Stimulated activated CD8-positive, alpha-beta memory T cell treated with anti-CD3 and anti-CD28 coated beads, Interleukin-7, amount 100 ng/mL, for 4 hours (primary cell): Measurements from ENCODE around the gene MEGF10.
"Not testable (repeated sequence)": the region's sequence is repeated elsewhere in the genome, so short reads cannot be mapped to it uniquely, and the experiment has no call there.

Experiments
- DNase-seq, 2 donors: peaks; one replicate each; pipeline ENCODE4 v3.0.0-alpha.2; 2020; ENCODE audit warnings: low read depth in 2 of 2

Gene MEGF10

DNA sequence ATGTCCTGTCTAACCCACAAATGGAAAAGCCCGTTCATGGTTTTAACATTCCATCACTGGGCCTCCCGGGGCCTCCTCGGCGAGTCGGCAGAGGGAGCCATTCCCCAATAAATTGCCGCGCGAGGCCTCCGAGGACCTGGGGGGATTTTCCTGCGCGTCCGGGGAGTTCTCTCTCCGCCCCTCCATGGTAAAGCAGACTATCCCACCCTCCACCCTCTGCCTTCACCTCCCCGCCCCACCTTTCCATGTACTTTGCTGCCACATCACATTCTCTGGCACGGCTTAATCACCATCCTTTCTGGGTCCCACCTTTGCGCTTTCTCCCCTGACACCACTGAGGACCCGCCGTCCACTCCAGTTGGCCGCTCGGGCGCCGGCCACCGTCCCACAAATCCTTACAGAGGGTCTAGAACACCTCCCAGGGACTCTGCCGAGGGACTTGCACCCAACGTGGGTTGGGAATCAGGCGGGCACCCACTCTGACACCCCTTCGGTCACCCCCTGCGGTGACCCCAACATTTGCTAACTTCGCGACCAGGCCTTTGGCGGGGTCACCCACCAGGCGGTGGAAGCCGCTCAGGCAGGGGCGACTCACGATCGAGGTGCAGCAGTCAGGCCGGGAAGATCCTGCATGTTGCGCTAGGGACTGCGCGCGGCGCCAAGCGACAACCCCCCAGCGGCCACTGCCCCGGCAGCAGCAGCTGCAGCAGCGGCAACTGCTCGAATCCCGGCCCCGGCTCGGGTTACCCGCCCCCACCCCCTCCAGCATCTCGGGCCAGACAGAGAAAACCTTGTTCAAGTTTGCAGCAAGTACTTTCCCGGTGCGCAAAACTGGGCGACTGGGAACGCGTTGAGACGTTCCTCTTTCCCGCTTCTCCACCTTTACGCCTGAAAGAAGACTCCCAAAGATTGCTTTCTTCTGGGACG lies at the start of gene MEGF10:
Gene MEGF10 (plus strand): TSS at position 778 of the 927 bp plus-strand sequence. CDS start 40,513 bp downstream, outside the sequence.
- DNase-seq = no peak

DNA sequence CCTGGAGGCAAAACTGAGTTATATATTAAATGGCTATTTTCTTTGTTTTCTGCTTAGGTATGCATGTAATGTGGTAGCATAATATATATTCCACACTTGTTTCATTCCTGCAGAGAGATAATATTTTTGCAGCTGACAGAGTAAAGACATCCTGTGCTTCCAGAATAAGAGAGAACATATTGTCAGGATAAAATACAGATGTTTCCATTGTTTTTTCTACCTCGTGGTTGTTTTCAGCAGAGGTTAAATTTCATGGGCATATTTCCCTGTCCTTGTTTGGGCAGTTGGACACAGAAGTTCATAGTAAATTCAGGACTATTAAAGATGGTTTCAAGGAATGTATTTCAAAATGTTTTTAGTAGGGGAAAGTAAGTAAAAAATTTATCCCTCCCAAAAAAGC lies 47.6 kb upstream of the MEGF10 start:
- no peak for DNase-seq

DNA sequence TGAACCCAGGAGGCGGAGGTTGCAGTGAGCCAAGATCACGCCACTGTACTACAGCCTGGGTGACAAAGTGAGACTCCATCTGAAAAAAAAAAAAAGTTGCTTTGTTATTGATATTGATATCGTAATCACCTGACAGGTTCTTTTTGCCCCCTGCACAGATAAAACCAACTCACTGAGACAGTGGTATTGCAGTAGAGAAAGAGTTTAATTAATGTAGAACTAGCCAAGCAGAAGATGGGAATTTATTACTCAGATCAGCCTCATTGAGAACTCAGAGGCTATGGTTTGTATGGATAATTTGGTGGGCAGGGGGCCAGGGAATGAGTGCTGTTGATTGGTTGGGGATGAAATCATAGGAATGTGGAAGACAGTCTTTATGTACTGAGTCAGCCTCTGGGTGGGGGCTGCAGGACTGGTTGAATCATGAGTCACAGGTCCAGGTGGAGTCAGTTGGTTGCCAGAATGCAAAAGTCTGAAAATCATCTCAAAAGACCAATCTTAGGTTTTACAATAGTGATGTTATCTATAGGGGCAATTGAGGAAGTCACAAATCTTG lies 35.8 kb upstream of the MEGF10 start:
- DNase-seq = no peak

DNA sequence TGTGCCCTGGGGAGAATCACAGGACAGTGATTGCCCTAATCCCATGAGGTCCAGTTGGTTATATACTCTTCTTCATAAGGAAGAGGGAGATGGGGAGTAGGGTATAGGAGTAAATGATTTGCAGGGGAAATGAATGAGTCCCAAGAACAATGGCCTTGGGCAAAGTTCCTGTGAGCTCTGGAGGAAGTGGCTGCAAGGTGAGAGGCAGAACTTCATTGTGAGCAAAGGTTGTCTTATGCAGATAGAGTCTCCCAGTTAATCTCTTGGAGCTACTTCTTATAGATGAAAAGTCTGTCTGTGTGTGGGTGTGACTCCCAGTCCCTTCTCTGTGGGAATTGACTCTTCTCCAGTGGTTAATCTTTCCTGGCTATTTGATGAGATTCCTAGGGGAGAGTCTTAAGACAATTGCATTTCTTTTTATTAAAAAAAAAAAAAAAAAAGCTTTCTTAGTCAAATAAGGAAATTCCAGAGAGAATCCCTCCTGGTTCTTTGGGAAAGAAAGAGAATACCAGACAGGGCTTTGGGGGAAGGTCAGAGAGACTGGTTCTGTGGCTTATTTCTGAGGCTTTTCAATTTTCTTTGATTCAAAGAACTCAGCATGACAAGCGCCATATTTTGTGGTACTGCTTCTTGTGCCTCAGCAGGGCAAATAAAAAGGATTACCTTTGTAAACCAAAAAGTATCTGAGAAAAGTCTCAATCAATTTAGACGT lies 33.6 kb upstream of the MEGF10 start:
- no peak for DNase-seq

DNA sequence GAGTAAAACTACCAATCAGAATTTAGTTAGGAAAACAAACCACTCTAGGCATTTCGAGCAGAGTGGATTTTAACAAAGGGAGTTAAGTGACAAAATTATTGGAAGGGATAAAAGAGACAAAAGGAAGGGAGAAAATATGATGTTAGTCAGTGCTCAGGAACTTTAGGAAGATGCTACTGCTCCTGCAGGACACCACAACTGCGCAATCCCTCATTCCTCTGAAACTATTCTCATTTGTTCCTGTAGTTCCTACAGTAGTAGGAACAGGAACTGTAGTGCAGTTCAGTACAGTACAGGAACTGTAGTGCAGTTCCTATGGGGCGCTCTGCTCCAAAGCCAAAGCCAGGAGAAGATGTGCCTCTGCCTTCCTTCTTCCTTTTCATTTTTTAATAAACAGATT lies 29.9 kb upstream of the MEGF10 start:
- DNase-seq = no peak

DNA sequence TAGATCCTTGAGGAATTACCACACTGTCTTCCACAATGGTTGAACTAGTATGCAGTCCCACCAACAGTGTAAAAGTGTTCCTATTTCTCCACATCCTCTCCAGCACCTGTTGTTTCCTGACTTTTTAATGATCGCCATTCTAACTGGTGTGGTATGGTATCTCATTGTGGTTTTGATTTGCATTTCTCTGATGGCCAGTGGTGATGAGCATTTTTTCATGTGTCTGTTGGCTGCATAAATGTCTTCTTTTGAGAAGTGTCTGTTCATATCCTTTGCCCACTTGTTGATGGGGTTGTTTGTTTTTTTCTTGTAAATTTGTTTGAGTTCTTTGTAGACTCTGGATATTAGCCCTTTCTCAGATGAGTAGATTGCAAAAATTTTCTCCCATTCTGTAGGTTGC lies 25.1 kb upstream of the MEGF10 start:
- DNase-seq = not testable (repeated sequence)

DNA sequence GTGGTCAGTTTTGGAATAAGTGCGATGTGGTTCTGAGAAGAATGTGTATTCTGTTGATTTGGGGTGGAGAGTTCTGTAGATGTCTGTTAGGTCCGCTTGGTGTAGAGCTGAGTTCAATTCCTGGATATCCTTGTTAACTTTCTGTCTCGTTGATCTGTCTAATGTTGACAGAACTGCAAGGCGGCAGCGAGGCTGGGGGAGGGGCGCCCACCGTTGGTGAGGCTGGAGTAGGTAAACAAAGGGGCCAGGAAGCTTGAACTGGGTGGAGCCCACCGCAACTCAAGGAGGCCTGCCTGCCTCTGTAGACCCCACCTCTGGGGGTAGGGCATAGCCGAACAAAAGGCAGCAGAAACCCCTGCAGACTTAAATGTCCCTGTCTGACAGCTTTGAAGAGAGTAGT lies 22.3 kb upstream of the MEGF10 start:
- not testable (repeated sequence) for DNase-seq

DNA sequence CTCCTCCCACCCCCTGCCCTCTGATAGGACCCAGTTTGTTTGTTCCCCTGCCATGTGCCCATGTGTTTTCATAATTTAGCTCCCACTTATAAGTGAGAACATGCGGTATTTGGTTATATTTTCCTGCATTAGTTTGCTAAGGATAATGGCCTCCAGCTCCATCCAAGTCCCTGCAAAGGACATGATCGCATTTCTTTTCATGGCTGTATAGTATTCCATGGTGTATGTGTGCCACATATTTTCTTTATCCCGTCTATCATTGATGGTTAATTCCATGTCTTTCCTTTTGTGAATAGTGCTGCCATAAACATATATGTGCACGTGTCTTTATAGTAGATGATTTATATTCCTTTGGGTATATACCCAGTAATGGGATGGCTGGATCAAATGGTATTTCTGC lies 19.9 kb upstream of the MEGF10 start:
- DNase-seq = not testable (repeated sequence)

DNA sequence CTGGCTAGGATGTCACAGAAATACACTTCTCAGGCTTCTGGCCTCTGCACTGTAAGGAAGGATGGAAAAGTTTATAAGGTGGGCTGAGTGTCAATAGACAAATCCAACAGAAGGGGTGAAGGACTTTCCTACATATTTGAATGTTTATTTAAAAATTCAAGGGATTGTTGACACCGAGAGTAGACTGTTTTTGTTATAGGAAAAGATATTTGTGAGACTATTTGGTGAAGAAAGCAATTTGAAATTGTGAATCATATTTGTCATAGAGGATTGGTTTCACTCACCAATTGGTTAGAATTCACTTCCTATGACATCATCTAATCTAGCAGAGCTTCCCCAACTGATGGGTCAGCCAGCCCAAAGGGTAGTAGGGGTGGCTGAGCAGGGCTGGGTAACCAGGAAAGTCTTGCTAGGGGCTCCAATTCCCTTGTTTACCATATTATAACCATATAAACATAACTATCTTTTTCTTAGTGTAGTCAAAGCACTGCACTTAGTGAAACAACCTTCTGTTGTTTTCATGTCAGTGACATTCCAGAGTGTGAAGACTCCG lies 14.9 kb upstream of the MEGF10 start:
- DNase-seq = no peak

DNA sequence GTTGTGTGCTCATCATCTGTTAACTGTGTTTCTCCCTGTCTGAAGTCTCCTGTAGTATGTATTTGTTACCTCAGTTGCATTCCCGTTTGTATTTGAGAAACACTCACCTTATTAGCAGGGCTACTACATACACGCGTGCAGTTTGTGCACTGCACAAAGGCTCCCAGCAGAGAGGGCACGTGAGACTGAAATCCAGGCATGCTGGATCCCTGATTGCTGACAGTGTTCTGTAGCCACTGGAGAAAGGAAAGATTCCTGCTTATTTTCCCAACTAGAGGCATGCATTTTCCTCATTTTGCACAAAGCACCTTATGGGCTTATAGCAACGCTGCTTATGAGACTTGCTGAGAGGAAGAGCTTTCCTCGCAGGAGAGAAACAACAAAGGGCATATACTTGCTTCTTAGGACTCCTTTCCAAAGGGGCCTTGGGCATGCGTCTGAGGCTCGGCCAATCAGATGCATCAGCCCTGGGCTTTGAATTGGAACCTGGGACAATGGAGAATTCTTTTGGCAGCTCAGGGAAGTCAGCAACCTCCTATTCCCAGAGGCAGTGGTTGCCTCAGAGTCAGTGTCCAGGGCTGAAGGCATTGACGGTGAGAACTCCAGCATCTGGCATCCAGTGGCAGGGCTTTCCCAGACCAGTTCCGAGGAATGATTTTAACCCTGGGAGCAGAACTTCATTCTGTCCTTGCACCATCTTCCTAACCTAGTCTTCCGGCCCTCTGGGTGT lies 9.9 kb upstream of the MEGF10 start:
- DNase-seq = no peak

DNA sequence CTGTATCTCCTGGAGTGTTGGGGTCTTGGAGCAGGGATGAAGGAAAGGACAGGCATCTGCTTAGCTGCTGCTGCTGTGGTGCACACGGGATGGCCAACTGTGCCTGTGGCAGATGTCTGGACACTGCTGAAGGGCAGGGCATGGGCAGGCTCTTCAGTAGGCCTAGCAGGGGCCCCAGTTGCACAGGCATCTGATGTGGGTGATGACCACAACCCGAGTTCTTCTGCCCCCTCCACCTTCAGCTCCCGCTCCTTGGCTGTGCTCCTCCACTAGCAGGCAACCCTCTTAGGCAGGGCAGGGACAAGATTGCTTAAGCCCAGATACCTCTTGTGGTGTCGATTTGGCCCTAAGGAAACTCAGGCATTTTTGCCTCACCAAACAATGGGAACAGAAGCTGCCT lies 9.0 kb upstream of the MEGF10 start:
- no peak for DNase-seq

DNA sequence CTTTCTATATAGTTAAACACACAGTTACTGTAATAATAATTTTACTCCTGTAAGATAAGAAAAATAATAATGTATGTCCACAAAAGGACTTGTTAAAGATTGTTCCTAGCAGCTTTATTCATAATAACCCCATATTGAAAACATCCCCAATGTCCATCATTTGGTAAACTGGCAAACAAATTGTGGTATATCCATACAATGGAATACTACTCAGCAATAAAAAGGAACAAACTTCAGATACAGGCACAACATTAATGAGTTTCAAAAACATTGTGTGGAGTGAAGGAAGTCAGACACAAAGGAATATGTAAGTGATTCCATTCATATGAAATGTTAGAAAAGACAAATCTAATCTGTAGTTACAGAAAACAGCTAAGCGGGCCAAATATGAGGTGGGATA lies 1.9 kb upstream of the MEGF10 start:
- no peak for DNase-seq

DNA sequence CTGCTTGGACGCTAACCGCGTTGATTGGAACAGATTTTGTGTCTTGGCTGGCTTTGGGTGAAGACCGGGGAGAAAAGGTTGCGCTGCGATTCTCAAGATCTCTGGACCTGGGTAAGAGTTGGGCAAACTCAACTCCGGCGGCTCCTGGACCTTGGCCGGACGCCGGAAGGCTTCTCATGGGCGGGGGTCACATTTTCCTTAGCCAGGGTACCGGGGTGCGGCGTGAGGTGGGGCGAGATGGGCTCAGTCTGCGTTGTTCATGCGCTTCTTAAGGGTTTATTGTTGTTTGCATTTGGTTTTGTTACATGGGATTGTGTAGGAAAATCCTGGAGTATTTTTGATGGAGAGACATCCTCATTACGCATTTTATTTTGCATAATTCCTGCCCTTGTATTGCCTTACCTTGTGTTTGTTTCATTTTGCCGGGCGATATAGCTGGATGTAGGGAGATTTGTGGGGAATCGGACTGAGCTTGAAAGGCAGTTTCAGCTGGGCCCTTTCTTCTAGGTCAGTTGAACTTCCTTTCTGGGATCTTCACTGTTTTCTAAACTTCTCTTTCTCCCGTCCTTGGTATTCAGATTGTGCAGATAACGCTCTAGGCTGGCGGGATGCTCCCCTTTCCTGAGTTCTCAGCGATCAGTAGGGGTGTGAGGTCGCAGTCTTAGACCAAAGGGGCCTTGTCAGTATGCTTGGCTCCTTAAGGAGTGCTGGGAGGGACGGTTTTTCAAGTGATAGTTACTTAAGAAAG lies 524 bp downstream of the MEGF10 start:
- DNase-seq = no peak

DNA sequence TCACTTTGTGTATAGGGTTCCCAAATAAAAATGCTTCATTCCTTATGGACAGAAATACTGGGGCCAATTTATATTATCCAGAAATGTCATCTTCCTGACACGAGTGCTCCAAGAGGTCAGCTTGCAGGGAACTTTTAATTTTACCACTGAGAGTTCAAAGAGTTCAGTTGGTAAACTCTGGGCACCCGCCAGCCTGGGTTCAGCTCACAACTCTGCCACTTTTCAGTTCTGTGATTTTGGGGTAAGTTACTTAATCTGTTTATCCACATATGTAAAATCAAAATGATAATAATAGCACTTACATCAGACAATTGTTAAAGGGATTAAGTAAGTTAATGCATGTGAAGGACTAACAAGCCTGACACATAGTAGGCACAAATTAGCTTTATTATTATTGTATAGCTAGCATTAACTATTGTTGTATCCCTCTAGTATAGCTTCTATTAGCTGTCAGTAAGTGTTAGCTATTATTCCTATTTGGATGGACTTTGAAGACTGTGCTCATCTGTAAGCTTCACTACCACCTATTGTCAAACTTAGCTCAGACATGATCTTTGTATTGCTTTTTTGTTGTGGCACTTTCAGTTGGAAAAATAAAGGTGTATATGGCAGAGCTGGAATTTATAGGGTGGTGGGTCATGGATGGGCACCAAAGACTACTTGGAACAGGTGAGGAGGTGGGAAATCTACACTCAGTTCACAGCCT lies 1.6 kb downstream of the MEGF10 start:
- DNase-seq = no peak

DNA sequence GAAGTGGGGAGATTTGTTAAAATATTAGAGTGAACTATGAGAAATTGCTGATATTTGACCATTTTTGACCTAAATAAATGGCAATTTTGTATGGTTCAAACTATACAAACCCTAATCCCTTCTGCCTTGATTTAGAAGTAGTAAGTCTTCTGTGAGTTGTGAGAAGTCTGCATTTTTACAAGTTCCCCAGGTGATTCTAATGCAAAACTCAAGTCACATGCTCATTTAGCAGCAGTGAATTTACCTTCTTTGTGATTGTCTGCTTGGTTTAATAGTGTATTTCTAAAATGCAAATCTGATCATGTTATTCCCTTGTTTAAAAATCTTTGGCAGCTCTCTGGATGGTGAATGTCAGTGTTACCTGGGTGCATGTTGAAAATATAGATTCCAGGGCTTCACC lies 2.8 kb downstream of the MEGF10 start:
- no peak for DNase-seq

DNA sequence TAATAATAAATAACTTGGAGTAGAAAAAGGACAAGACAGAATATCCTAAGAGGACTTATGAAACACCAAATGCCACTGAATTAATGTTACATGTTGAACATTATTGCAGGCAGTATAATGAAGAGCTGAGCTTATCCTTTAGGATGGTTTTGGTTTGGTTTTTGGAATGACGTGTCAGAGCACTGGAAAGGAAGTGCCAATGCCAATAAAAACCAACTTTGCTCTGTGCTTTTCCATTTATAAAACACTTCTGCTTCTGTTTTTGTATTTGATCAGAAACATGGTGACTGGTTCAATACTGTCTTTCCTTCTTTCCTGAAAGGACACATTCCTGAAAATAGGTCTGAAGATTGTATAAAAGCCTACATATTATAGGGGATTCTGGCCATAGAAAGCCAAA lies 4.2 kb downstream of the MEGF10 start:
- DNase-seq = no peak

DNA sequence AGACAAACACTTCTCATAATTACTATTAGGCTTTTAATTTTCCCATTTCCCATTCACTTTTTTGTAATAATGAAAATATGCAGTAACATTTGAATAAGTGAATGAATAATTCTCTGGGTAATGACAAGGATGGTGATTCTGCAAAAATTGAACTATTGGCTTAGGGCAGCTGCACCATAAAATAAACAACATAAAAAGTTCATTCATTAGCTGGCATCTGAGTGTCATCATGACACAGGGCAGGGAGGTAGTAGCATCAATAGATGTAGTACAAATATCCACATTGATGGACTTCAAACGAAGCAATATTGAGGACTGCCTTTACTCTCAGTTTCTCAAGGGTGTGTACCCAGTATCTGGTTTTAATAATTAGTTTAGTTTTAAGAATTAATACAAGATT lies 4.9 kb downstream of the MEGF10 start:
- no peak for DNase-seq

DNA sequence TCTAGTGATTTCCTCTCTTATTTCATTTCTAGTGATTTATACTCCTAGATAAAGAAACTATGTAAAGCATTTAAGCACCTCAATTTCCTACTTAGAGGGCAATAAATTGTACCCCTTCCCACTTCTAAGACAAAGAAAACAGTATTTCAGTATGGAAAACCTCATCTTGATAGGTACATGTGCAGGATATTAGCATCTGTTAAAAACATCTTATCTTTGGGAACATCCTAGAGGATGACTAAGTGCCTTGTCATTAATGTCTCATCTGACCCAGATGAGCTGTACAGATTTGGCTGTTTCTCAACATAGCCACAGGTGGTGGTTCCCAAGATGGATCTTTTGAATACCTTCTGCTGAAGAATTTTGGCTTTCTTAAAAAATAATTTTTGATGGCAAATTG lies 5.7 kb downstream of the MEGF10 start:
- no peak for DNase-seq

DNA sequence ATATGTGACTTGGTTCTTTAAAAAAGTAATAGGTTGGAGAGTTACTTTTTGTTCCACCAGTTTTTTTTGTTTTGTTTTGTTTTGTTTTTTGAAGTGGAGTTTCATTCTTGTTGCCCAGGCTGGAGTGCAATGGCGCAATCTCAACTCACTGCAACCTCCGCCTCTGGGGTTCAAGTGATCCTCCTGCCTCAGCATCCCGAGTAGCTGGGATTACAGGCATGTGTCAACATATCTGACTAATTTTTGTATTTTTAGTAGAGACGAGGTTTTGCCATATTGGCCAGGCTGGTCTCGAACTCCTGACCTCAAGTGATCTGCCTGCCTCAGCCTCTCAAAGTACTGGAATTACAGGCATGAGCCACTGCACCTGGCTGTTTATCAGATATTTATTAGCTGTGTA lies 6.3 kb downstream of the MEGF10 start:
- not testable (repeated sequence) for DNase-seq

DNA sequence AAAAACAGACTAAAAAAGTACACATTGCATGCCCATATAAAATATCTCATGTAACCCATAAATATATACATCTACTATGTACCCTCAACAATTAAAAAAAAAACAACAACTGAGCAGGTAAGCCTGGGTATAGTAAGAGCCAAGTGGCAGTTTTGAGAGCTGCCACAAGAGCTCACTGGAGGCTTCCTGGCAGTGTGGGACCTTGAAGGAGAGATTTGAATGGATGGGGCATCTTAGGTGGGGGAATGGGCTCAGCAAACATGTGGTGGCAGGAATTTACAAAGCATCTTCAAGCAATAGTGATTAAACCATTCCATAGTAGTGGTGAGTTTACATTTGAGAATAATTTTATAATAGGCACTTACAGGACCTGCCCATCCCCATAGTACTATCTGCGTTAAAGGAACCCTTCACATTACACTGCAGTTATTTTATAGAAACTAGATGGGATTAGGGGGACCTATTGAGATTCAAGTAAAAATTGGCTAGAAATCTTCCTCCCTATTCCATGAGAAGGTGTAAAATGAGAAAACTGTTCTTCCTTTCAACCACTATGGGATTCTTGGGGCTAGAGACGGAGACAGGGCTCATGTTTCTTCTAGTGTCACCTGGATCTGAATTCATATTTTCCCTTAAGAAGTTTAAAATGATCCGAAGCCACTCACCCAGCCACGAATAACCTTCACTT lies 6.9 kb downstream of the MEGF10 start:
- DNase-seq = no peak
